Fibroblast of peridontal ligament (primary cell): ENCODE data around the gene SLC45A2.

ENCODE experiments used
- DNase-seq: peaks from one replicate; pipeline ENCODE4 v3.0.0-alpha.2; 2010; ENCODE audit errors: extremely low read depth

Gene SLC45A2

DNA sequence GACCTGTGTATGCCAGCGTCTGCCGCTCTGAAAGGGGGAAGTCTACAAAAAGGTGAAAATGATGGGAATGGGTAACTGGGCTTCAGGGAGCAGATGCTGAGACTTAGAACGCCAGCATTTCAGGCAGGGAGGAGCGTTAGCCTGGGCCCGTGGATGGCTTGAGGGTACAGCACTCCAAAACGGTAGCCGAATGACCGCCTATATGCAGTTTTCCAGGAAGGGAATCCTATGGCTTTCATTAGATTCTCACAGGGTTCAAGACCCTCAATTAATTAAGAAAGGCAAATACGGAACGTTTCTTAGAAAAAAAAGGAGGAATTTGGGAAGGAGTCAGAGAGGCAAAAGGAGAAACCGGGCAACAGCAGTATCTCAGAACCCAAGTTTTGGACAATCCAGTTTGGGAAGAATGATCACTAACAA is 22.7 kb upstream of the SLC45A2 start:
- peak; percentile 18 for DNase-seq

DNA sequence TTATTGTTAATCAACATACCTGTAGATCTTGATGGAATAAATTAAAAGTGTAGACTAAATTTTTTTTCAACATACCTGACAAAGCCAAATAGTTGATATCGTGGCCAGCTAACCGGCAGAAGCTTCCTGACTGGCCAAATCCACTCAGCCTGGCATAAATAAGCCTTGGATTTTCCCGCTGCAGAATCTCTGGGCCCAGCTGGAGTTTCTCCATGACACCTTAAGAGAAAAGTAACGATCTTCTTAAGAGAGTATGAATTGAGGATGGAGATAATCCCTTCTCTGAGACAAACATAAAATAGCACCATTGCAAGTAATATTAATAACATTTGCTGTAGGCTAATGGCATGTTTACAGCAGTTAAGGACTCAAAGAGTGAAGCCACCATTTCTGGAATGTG is 21.2 kb upstream of the SLC45A2 start:
- DNase-seq: no peak

DNA sequence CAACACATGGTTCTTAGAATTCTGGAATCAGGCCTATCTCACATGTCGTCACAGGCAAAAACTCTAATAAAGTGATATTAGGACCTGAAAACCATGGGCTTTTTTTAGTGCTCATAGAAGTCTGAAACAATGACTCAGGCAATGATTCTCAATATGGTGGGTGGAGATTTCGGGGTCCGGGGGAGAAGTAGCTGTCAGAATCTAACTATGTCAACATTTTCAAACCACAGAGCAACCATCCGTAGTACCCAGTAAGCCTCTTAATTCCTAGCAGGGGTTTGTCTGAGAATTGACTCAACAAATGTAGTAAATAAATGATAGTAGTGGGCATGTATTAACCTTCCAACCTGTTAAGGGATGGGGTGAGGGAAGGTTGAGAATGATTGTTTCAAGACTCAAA is 20.7 kb upstream of the SLC45A2 start:
- no peak for DNase-seq

DNA sequence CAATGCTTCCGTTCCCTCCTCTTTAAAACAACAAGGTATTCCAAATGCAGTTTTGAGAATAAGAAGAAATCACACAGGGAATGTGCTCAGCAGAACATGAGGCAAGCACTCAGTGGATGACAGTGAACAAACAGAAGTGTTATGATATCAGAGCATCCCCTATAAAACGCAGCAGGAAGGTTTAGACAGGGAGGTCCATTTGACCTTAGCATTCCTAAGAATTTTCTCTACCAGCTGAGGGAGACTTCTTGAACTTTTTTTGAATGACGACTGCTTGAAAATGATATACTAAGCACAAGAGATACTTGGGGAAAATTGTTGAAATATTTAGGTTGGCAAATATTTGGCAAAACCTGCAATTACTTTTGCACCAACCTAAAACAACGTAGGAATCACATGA is 19.4 kb upstream of the SLC45A2 start:
- DNase-seq: no peak

DNA sequence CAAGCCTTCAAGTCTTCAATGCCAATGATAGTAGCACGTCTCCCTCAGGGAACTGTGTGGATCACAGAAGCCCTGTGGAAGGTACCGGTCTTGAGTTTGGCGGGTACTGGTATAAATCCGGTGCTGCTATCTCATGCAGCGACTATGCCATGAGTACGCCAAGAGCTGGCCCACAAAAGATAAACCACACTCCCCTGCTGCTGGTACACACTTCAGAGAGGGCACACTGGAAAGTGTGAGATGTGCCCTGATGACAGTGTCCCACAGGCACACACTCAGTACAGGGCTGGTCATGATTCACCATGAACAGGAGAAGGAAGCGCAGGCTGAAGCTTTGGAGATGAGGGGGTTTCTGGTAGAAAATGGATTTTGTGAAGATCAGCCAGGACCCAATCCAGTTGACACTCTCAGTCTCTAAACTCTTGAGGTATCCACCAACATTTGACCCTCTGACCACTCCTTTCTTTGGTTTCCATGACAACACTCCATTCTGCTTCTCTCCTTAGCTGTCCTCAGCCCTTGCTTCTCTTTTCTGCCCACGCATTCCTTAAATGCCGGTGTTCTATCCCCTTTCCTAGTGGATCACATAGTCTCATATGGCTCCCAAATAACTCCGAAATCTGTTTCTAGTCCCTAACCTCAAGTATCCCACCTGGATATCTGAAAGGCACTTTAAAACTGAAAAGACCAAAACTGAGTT is 18.3 kb upstream of the SLC45A2 start:
- no peak for DNase-seq

DNA sequence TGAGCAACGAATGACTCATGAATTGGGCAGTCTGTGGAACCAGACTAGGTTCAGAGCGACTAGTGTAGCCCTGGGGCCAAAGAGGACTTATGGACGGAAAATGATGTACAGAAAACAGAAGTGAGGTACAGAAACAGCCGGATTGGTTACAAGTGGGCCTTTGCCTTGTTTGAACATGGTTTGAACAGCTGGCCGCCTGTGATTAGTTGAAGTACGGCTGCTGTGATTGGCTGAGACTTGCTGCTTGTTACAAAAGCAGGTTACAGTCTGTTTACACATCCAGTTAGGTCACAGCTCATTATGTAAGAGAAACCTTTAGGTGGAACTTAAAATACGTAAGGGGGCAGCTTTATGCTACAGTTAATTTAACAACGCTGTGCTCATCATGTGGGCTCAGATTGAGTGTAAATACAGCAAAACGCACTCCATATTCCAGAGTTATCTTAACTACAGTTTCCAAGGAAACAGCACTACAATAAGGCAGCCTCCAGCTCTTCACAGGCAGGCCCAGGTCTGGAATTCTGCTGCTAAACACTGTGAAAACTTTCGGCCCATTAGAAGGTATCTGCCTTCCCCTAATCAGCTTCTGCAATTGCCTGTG is 16.8 kb upstream of the SLC45A2 start:
- peak; percentile 53 for DNase-seq

DNA sequence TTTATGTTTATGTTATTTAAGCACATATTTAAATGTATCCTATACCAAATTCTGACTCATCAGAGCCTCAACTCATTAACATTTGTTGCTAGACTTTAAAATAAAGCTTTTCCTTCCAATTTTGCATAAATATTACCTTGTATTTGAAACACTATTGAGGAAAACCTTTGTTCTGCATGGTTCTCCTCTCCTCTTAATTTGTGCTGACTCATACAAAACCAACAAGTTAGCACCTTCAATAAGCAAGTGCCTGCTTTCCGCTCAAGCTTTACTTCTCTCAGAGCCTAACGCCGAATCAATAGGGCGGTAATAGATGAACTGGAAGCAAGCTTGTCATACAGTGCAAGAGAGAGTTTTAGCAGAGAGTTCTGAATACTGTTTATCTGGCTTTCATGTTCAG is 15.5 kb upstream of the SLC45A2 start:
- DNase-seq: no peak

DNA sequence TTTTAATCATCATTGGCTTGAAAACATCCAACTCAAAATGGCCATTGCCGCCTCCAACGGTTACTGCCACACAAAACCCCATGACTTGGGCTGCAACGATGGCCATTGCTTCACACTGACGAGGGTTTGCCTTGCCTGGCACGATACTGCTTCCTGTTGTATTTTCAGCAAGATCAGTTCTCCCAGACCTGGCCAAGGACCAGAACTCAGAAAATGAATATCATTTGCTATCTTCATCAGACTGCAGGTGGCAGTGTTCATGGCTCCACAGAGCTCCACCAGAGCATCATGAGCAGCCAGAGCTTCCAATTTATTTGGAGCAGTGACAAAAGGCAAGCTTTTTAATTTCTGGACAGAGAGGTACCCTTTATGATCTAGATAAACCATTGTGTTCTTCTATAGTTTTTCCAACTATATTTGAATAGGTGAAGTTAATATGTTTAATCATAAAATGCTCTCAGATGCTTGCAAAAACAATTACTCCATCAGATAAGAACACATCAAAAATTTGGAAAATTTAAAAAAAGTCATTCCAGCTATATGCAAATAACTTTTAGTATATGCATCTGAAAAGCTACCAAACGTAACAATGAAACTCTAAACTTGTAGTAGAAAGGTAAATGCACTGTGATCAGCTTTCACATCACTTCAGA is 13.0 kb upstream of the SLC45A2 start:
- DNase-seq: peak; percentile 95

DNA sequence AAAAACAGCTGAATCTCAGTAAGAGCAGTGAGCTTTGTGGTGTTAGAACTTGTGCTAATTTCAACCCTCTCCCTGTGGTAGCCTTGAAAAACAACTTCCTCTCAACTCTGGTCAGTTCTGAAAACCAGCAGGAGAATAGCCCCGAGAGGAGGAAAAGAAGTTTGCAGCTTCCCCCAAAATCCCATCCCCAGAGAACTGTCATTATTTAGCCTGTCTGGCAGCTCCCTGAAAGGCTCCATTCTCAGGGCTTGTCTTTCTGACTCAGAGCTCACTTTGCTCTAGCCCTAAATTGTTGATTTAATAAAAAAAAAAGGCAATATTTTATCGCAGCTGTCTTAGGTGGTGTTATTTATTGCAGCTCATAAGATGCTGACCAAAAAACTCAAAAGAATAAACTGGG is 11.4 kb upstream of the SLC45A2 start:
- peak; percentile 15 for DNase-seq

DNA sequence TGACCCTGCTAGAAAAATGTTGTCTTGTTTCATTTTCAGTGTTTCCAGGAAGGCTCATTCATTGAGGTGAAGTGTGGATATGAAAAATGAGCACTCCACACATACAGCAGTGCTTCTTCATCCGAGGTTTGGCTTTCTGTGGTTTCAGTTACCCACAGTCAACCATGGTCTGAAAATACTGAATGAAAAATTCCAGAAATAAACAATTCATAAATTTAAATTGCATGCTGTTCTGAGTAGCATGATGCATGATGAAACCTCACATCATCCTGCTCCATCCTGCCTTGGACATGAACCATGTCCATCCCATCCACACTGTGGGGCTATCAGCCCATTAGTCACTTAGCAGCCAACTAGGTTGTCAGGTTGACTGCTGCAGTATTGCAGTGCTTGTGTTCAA is 10.4 kb upstream of the SLC45A2 start:
- peak; percentile 92 for DNase-seq

DNA sequence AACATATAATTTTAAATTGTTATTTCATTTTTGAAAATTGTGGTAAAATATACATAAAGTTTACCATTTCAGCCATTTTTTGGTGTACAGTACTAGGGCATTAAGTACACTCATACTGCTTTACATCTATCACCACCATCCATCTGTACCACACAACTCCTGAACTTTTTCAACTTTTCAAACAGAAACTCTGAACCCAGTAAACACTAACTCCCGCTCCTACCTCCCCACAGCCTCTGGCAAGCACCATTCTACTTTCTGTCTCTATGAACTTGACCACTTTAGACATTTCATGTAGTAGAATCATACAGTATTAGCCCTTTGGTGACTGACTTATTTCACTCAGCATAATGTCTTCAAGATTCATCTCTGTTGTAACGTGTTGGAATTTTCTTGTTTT is 8.4 kb upstream of the SLC45A2 start:
- DNase-seq: no peak

DNA sequence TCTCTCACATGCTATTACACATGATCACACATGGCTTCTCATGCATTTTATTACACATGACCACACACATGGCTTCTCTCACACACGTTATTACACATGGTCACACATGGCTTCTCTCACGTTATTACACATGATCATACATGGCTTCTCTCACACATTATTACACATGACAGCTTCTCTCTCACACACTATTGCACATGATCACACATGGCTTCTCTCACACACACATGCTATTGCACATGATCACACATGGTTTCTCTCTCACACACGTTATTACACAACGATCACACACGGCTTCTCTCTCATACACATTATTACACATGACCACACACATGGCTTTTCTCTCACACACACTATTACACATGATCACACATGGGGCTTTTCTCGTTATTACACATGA is 954 bp upstream of the SLC45A2 start:
- no peak for DNase-seq

DNA sequence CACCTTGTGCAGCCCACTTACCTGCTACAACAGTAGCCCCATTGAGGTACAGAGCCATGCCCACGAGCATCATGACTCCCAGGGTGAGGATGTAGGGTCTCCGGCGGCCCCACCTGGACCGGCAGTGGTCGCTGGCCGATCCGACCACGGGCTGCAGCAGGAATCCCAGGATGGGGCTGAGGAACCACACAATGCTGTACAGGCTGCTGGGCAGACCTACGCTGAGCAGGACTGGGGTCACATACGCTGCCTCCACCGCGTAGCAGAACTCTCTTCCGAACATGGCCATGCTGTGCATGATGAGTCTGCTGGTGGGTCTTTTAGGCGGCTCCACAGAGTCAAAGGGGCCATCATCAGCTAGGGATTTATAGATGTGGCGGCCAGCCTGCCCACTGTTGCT is 315 bp downstream of the SLC45A2 start:
- no peak for DNase-seq

DNA sequence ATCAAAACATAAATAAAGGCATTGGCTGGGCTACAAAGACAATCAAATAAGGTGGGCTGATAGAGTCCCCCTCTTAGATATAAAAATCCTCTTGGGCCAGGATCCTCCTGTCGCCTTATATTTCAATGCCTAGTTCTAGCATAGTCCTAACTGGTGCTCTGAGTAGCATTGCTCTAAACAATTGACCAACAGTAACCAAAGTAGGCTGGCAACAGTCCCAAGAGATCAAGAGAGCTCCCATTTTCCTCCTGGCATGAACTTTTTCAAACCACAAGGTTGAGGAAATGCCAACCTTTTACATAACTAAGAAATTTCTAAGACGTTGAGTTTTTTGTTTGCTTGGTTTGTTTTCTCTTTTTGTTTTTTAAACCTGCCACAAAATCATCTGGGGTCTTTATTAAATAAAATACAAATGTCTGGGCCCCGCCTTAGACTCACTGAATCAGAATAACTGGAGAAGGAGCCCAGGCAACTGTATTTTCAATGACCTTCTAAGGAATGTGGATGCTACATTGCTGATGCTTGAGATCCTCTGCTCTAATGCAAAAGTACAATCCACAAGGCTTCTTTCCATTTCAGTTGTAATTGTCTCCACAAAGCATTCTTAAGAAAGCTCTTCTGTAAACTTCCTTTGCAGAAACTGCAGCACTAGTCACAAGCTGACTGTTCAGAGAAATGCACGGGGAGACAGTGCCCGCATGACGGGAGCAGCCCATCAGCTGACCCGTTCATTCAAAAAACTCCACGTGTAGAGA is 2.9 kb downstream of the SLC45A2 start:
- DNase-seq: peak; percentile 88

DNA sequence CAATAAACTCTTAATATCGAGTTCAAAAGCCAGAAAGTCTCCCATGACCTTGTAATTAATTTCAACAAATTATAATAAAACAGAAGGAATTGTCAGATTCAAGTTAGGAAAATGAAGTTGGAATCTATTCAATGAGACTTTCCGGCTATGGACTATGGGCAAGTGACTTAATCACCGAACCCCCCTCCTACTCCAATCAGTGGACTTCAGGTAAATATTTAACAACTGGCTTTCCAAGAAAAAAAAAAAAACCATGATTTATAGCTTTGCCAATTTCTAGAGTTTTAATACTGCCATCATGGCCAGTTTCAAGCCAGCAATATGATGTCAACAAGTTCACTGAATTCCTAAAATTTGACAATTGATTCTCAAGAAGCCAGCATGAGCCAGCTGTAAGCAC is 4.5 kb downstream of the SLC45A2 start:
- no peak for DNase-seq

DNA sequence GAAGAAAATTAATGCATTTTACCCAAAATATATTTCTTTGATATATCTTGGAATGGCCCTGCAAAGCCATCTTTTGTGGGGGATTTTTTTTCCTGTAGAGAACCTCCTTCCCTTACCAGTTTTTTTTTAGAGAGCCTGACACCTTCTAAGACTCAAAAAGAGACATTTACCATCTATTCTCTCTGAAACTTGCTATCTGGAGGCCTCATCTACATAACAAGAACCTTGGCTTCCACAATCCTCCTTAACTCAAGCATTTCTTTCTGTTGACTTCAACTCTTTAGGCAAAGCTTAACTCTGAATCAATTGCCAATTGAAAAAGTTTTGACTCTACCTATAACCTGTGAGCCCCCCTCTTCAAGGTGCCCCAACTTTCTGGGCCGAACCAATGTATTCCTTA is 6.2 kb downstream of the SLC45A2 start:
- no peak for DNase-seq

DNA sequence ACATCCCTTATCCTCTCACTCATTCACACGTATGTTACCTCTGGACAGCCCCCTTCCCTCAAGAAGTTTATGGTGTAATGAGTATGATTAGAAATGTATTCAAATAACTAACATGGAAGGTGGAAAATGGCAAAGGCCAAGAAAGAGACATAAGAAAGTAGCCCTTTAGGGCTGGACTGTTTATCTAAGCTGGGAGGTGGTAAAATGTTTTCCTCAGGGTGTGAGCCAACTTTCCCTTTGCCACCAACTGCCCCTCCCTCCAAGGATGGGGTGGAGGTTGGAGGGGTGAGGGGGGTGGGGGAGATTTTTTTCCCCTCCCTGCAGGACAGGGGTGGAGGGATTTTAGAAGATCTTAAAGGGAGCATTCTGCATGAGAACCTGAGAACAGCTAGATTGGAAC is 8.2 kb downstream of the SLC45A2 start:
- no peak for DNase-seq

DNA sequence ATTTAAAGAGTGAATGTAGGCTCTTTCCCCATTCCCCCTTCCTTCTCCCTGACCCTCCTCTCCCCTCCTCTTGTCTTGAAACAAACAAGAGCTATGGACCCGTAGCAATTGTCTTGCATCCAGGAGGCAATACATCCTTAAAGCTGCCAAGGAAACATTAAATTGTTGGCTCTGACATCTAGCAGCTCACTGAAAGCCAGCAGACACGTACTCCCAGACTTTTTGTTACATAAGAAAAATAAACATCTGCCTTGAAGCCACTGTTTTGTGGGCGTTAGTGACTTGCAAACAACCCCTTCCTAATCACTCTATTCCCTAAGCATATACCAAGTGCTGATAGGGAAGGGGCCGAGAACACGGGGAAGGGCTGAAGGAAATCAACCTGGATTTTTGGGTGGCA is 8.6 kb downstream of the SLC45A2 start:
- peak; percentile 66 for DNase-seq

DNA sequence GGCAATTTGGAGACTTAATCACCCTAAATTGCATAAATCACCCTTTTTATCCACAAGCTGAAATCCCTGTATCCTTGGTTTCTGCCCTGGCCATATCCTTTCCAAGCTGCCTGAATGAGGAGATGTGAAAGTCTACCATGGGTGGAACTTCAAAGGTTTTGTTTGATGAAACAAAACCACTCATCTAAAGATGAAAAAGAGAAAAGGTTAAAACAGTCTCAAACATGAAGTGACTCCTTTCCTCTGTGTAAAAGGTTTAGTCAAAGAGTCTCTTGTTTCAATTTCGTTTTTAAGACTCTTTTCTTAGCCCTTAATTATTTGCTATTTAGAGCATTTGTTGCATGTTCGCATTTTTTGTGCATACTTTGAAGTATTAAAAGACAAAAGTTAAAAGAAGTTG is 11.2 kb downstream of the SLC45A2 start:
- DNase-seq: no peak

DNA sequence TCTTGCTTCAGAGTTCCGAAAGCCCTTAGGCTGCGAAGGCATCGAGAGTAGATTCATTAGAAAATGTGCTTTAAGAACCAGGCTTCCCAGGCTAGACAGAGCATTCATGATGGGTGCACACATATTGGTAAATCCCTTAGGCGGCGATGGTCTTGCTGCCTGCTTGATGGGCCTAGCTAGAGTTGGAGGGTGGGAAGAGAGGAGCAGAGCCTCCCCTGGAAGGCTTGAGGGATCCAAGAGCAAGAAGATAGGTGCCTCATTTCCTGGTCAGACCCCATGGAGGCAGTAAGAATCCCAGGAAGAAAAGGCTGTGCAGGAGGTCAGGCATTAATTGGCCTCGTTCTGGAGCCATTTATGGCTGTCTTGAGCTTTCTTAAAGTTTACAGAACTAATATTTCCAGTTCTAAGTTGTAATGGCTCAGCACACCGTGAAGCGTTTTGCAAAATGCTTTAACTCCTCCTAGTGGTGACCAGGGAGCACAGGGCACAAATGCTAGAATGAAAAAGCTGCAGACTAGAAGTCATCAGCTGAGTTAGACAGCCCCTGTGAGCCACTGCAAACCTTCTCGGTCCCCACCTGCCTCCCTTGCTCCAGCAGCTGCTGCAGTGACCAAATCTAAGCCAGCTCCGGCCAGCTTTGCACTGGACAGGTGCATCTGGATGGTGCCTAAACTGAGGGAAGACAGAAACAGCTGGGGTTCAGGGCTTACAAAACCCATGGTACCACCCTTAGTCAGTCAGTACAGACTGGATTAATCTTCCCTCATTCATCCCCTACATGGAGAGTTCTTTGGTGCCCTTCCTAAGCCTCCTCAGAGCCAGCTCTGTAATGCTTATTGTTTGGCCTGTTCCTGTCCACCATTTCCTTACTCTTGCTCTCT is 14.7 kb downstream of the SLC45A2 start:
- DNase-seq: peak; percentile 80

DNA sequence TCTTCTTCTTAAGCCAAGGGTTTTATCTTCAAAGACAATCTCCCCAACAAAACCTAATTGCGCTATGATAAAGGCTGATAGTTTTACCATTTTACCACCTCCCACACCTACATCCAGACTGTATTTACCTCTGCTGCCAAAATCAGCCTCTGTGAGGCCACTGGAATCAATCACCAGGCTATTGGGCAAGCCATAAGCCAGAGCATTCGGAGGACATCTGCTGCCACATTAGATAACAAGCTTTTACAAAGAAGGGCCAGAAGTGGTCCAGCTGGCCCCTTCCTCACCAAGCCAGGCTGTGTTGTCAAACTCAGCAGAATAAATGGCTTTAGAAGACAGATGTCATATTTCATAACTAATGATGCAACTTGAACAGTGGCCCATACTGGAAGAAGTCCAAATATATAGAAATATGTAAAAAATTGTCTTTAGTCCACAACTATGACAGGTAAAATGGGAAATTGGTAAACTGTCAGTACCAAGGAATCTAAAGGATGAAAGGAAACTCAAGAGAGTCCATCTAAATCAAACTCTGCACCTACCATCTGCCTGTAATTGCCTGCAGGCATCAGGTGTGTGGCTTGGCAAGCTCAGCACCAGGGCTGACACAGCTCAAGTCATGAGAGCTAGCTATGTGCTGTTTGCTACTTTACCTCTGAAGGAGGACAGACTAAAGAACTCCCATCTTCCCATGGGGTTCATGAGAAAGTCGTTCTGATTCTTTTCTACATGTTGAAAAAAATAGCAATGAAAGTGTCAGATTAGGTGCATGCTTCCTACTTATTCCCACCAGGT is 16.1 kb downstream of the SLC45A2 start:
- no peak for DNase-seq
